Fibroblast of skin of right quadriceps (primary cell): Measurements from ENCODE around the gene TXNRD2.
A peak's percentile ranks its signal among the peaks of the same experiment; 100 is the strongest.

ENCODE experiments used
- DNase-seq: peaks from one replicate; pipeline ENCODE4 v3.0.0-alpha.2; 2013

The TXNRD2 gene

DNA sequence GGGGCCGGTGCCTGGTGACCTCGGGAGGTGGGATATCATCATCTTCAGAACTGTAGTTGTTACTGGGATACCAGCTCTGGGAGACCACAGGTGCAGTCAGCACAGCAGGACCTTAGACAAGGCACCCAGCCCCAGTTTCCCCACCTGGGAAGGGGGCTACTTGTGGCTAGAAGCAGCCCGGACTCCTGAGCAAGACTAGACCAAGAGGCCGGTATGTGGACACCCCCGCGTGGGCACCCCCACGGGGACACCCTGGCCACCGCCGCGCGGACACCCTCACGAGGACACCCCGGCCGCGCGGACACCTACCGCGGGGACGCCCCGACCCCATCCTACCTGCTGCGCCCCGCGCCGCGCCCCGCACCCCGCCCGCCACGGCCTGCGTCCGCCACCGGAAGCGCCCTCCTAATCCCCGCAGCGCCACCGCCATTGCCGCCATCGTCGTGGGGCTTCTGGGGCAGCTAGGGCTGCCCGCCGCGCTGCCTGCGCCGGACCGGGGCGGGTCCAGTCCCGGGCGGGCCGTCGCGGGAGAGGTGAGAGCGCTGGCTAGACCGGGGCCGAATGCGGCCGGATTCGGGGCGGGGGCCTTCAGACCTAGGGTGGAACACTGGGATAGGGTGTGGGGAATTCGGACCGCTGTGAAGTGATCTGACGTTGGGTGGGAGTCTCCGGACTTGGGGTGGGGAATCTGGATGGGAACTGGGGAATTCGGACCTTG is at the start of gene TXNRD2, which contains the start of gene COMT:
Gene TXNRD2, minus strand, starts transcription at position 454 of the 718 bp plus-strand sequence. Its CDS starts 15 bp downstream, at position 439.
Gene COMT, plus strand, starts transcription at position 408 of the 718 bp plus-strand sequence. CDS start 20,755 bp downstream, outside the sequence.
- DNase-seq = peak; percentile 59

DNA sequence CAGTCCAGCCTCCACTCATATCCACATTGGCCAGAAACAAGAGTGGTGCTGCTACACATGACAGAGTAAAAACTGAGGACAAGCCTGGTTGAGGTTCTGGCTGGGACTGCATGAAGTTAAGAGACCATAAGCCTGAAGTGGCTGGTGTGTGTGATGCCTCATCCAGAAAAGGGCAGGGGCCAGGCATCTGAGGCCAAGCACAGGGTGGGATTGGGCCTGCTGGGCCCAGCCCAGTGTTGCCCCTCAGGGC is 49.7 kb upstream of the TXNRD2 start:
- DNase-seq = no peak

DNA sequence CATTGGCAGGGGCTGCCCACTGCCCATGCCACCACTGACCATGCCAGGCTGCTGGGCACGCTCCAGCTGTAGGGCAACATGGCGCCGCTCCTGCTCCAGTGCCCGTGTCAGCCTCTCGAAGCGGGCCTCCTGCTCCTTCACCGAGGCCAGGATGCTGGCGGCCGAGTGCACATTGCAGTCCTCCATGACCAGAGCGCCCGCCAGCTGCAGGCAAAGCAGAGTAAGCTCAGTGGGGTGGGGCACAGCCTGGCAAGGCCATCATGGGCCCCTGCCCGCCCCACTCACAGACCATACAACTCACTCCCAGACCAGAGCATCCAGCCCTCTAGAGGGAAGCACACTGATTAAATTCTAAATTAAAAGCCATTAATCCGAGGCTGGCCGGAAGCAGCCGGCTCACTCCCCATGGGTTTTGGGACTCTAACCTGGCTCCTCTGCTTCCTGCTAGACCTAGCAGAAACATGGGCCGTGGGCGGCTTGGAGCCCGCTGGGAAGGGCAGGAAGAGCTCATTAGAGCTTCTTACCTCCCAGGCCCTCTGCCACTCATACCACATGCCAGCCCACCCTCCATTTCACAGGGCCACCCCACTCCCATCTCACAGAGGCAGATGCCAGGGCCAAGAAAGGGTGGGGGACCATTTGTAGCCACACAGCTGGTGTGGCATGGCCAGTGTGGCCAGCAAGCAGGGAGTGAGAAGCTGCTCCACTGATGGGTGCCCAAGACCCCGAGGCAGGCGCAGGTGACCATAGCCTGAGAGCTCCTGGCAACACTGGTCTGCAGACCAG is 49.2 kb upstream of the TXNRD2 start:
- DNase-seq = no peak

GRCh38 chr22:19990188-19990587 is 48.6 kb upstream of the TXNRD2 start:
- DNase-seq = no peak

DNA sequence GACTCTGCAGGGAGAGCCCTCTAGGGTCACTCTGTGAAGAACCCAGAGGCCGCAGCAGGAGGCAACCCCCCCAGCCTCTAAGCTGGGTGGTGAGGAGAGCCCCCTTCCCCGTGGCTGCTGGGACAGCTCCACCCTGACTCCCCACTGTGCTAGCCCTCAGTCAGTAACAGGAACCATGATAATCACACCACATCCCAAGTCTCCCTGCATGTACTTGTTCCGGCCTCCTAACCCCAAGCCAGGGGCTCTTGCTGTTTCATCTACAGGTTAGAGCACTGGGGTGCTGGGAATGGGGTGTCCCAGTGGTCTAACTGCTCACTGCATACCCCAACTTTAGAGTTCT is 48.1 kb upstream of the TXNRD2 start:
- DNase-seq = no peak

GRCh38 chr22:19988965-19989724 is 47.5 kb upstream of the TXNRD2 start:
- DNase-seq = no peak

DNA sequence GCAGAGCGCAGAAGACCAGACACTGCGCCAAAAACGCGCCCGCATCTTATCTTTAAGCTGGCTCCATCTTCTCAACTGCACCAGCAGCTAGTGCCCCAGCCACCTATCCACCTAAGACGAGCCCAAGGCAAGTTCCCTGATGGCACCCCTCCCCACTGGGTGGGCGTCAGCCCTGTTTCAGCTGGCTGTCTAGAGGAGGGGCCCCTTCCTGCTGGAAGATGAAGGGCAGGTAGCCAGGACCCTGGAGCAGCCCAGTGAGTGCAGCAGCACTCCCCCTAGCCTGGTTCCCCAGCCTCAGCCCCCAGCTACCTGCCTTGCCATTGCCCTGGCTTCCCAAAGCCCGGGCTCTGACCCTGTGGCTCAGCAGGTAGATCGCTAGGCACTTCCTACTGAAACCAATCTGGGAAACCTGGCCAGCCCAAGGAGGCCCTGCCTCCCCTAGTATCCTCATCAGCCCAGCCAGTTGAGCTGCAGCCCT is 46.8 kb upstream of the TXNRD2 start:
- DNase-seq = no peak

DNA sequence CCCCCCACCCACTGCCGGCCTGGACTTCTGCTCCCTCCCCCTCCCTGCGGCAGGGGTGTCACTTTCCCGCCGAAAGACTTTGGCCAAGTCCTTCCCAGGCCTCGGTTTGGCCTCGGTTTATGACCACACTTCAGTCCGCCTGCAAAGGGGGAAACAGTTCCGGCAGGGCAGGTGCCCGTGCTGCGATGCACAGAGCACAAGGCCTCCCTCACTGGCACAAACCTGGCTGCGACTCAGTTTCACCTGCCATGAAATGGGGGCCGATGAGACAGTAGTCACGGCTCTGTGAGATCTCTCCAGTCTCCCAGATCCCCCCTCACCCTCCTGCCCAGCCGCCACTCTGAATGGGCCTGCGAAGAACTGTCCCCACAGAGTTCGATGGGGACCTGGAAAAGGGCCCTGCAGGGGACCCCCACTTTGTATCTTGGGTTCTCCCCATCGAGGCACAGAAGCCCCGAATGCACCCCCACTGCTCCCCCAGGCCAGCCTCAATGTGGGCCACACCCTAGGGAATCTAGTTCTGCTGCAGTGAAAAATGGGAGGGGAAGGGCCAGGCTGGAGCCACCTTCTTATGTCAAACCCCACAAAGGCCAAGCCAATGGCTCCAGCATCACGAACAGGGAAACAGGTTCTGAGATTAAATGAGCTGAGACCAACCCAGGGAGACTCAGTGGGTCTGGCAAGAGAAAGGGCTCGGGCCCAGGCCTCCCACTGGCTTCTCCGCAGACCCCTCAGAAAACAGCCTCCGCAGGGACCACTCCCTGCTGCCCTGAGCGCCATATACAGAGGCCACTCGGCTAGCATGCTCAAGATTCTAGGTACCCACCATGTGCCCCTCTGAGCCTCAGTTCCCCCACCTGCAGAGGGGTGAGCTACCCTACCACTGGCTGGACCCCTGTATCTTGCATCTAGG is 46.0 kb upstream of the TXNRD2 start:
- no peak for DNase-seq

- DNase-seq = peak; percentile 63
Observed at GRCh38 chr22:19986410-19987341, 45.1 kb upstream of the TXNRD2 start.

- no peak for DNase-seq
Observed at GRCh38 chr22:19986011-19986409, 44.4 kb upstream of the TXNRD2 start.

- DNase-seq = no peak
Observed at GRCh38 chr22:19984851-19985811, 43.5 kb upstream of the TXNRD2 start.

DNA sequence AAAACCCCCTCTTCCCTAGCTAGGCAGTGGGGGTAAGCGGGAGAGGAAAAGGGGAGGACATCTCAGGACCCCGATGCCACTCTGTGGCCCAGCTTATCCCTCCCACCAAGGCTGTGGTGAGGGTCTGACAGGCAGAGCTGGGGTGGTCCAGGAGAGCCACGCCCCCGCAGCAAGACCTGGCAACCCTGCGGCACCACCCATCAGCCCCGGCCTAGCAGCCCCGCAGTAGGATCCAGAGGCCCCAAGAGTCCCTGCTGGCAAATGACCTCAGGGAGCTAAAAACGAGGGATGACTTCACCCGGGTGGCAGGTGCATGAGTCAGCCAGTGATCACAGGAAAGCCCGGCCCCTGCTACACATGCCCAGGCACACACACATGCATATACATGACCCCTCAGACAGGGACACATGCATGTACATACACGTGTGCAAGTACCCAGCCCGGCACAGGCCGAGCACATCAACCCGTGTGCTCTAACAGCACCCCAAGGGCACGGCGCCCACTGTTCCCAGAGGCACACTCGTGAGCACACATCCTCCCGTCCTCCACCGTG is 42.7 kb upstream of the TXNRD2 start:
- peak; percentile 61 for DNase-seq

DNA sequence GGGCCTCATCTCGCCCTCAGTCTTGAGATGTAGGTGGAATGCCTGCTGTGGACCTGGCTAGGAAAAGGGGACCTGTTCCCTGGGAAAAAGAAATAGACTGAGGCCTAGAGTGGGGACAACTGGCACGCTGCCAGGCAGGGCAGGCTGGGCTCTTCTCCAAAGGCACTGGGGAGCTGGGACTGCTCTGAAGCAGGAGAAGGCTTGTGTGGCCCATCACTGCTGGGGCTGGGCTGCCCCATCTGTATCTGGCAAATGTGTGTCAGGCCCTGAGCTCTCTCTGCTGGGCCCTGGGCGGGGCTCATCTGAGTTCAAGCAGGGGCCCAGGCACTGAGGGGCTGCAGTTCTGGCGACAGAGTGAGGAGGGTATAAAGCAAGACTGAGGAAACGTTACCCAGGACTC is 42.1 kb upstream of the TXNRD2 start:
- DNase-seq = no peak

- DNase-seq = no peak
Observed at GRCh38 chr22:19982991-19983578, 41.5 kb upstream of the TXNRD2 start.

DNA sequence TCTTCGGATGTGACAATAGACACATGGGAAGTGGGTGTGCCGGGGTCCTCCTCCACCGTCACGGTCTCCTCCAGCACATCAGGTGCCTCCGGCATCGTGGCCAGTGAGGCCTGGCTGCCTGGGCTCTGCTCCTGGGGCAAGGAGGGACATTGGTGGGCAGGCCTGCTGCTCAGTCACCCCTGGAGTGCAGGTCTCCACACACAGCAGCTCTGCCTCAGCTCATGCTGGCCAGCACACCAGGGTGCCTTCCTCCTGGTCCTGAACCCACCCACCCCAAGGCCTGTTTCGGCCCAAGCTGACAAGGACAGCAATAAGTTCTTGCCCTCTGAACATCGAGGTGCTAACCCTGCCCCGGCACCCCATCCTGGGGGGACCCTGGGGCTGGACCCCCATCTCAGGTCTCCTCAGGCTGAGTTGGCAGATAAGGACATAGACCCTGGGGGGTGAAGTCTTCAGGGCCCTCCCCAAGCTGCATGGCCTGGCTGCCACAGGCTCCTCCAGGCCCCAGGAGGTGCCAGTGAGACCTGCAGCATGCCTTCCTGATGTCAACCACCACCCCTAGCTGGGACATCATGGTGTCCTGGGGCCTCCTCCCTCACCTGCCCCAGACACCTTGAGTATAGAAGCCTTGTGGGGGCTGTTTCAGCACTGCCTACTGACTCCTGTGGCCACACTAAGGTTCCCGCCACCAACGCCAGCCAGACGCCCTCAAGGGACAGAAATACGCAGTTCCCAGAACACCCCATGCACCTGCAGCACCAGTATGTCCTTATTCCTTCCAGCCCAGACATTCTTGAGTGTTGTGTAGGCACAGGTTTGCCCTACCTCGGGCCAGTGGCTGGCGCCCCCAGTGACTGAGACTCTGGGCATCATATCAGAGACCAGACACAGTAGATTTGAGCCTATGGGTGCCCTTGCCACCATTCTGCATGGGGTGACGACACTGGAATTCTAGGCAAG is 40.6 kb upstream of the TXNRD2 start:
- no peak for DNase-seq

- no peak for DNase-seq
Observed at GRCh38 chr22:19981171-19981960, 39.7 kb upstream of the TXNRD2 start.

GRCh38 chr22:19980766-19981165 is 39.1 kb upstream of the TXNRD2 start:
- no peak for DNase-seq
